HepG2 (cell line): ENCODE results near the gene RASL10B. TPM values are rescaled to one million over a fixed set of nuclear protein-coding genes. Genes with fewer than 3 reads are reported as not detected.
"Not testable (repeated sequence)": the region's sequence is repeated elsewhere in the genome, so short reads cannot be mapped to it uniquely, and the experiment has no call there.

Experiments
- ATAC-seq: fragments of 200-7000 bp; cut with Tn5 transposase; 3 replicates; pipeline ENCODE4 v1.9.1; 2020; ENCODE audit warnings: mild to moderate bottlenecking, moderate library complexity
- BruUV-seq: library from RNA; stranded (reverse); fragments of 400-500 nt; replicated peaks from 2 replicates; lab custom pipeline; 2021; lab: Mats Ljungman, UMichigan
- CTCF ChIA-PET: fragments of 300-600 bp; formaldehyde crosslinking; extraction: SDS; loops from one replicate; lab custom pipeline; 2021; ENCODE audit warnings: low total read pairs, inconsistent platforms, low intra/inter-chr PET ratio; lab: Yijun Ruan, JAX
- POLR2A ChIA-PET: fragments of 350-600 bp; sonication (Branson Sonifier 250); formaldehyde crosslinking; loops from one replicate; lab custom pipeline; 2020; ENCODE audit warnings: antibody characterized with exemption, inconsistent platforms; lab: Yijun Ruan, JAX
- DNase-seq: peaks from one replicate; pipeline ENCODE4 v3.0.0-alpha.2; 2015; ENCODE audit warnings: low spot score
- FAIRE-seq: peaks from 3 replicates; lab custom pipeline; 2011; peaks lifted over from hg19 to GRCh38; lab: Jason Lieb, UNC
- H2AFZ ChIP-seq: one replicate; pipeline ENCODE4 v1.6.1; 2011; ENCODE audit warnings: low read length, inconsistent platforms
- H3K27ac ChIP-seq: fragments of 300-600 bp; 3 replicates; pipeline ENCODE4 v1.8.0; 2011; ENCODE audit warnings: mixed run types, mild to moderate bottlenecking, mixed read lengths, low read length, inconsistent platforms; ENCODE audit not compliant: insufficient read depth; ENCODE audit errors: extremely low read length
- H3K27me3 ChIP-seq, 2 experiments: fragments of 200-600 bp in 1 of 2; 2 replicates in 1 of 2; 3 replicates in 1 of 2; pipeline versions ENCODE4 v1.6.0 to v1.8.0; 2011; ENCODE audit warnings: low read length in 2 of 2, mild to moderate bottlenecking in 2 of 2, moderate library complexity in 2 of 2, inconsistent platforms in 1 of 2; ENCODE audit not compliant: insufficient read depth in 2 of 2, control insufficient read depth in 1 of 2
- H3K36me3 ChIP-seq, 2 experiments: fragments of 200-600 bp in 1 of 2; replicated peaks in 1 of 2; 2 replicates in 1 of 2; 3 replicates in 1 of 2; pipeline versions ENCODE4 v1.5.1 to v1.8.0; 2011; ENCODE audit warnings: low read length in 2 of 2, inconsistent platforms in 1 of 2; ENCODE audit not compliant: insufficient read depth in 2 of 2, control insufficient read depth in 1 of 2
- H3K4me1 ChIP-seq: 2 replicates; pipeline ENCODE4 v1.5.1; 2012; ENCODE audit warnings: low read length, inconsistent platforms; ENCODE audit not compliant: insufficient read depth
- H3K4me2 ChIP-seq: 2 replicates; pipeline ENCODE4 v1.6.0; 2011; ENCODE audit warnings: low read depth, low read length, inconsistent platforms
- H3K4me3 ChIP-seq, 3 experiments: fragments of 200-600 bp in 1 of 3; sonication (generic), shearing (Covaris generic) in 1 of 3; replicated peaks in 1 of 3; 2 replicates each; pipeline ENCODE4 v1.5.1; 2011 to 2016; ENCODE audit warnings: low read length in 3 of 3, inconsistent platforms in 2 of 3, low read depth in 2 of 3, mild to moderate bottlenecking in 2 of 3, control low read depth in 1 of 3, mixed read lengths in 1 of 3; ENCODE audit not compliant: insufficient read depth in 1 of 3
- H3K79me2 ChIP-seq: one replicate; pipeline ENCODE4 v1.6.1; 2011; ENCODE audit warnings: low read length, inconsistent platforms; ENCODE audit not compliant: insufficient read depth
- H3K9ac ChIP-seq: 2 replicates; pipeline ENCODE4 v1.6.0; 2011; ENCODE audit warnings: mild to moderate bottlenecking, low read depth, low read length, inconsistent platforms; ENCODE audit not compliant: insufficient read depth
- H3K9me3 ChIP-seq: 2 replicates; pipeline ENCODE4 v1.5.1; 2012; ENCODE audit warnings: mild to moderate bottlenecking, low read length
- H4K20me1 ChIP-seq: 2 replicates; pipeline ENCODE4 v1.6.0; 2011; ENCODE audit warnings: inconsistent platforms, mild to moderate bottlenecking, low read length, moderate library complexity; ENCODE audit not compliant: insufficient read depth
- ATAD3A ChIP-seq: sonication (generic); formaldehyde crosslinking; IDR thresholded peaks from 2 replicates; pipeline ENCODE4 v1.4.0; 2020; ENCODE audit warnings: missing genetic modification reagents
- SATB2 ChIP-seq: sonication (generic); formaldehyde crosslinking; IDR thresholded peaks from 2 replicates; pipeline ENCODE4 v1.5.0; 2020; ENCODE audit warnings: missing genetic modification reagents
- ZNF629 ChIP-seq: sonication (generic); formaldehyde crosslinking; conservative IDR thresholded peaks from 2 replicates; pipeline ENCODE4 v1.5.0; 2020; ENCODE audit warnings: missing genetic modification reagents
- WGBS: methylation state at CpG from one replicate; pipeline ENCODE4 v1.1.6; 2017; ENCODE audit warnings: low lambda C conversion rate; 5-methylcytosine and 5-hydroxymethylcytosine counted together
- in situ Hi-C: cut with HindIII; loops from 2 replicates; pipeline ENCODE4 v1.10.0; 2017; ENCODE audit warnings: low pct_unique_long_range_greater_than_20kb; ENCODE audit not compliant: extremely low pct_ligation_motif_present
- intact Hi-C: fragments of 100-400 bp; cut with micrococcal nuclease; formaldehyde crosslinking; loops from one replicate; pipeline ENCODE4 v1.10.0; 2022; ENCODE audit not compliant: unreplicated experiment
- polyA plus RNA-seq, 8 experiments: library from polyadenylated mRNA; depleted of rRNA in 3 of 8; stranded (reverse) in 7 of 8; unstranded in 1 of 8; fragments of >200 nt; fragmentation: Illumina TruSeq in 4 of 8; extraction: Trizol in 4 of 8; gene quantifications; 2 replicates each; pipeline versions ENCODE4 v1.2.1 to v1.2.3, GENCODE V29; 2011 to 2016; ENCODE audit warnings: low read depth in 4 of 8, missing spikeins in 1 of 8, mixed read lengths in 1 of 8; ENCODE audit not compliant: insufficient read depth in 1 of 8
- total RNA-seq, 5 experiments: library from RNA; depleted of rRNA; stranded (reverse); fragments of >200 nt; fragmentation: Illumina TruSeq; extraction: Trizol; gene quantifications; 2 replicates each; pipeline ENCODE4 v1.2.3, GENCODE V29; 2016; ENCODE audit warnings: low read depth in 1 of 5
- TF ChIP-seq, protein P1 (sequence below): sonication (generic); formaldehyde crosslinking; IDR thresholded peaks from 2 replicates; pipeline ENCODE4 v1.8.0; 2022; ENCODE audit warnings: missing genetic modification reagents, mild to moderate bottlenecking, borderline replicate concordance

The RASL10B gene
- total and polyA plus RNA-seq, 2 of the 13 experiments (the other 11 are each of a cell fraction or from before 2014, with no cell fraction given): 8.8 to 11.0 TPM

DNA sequence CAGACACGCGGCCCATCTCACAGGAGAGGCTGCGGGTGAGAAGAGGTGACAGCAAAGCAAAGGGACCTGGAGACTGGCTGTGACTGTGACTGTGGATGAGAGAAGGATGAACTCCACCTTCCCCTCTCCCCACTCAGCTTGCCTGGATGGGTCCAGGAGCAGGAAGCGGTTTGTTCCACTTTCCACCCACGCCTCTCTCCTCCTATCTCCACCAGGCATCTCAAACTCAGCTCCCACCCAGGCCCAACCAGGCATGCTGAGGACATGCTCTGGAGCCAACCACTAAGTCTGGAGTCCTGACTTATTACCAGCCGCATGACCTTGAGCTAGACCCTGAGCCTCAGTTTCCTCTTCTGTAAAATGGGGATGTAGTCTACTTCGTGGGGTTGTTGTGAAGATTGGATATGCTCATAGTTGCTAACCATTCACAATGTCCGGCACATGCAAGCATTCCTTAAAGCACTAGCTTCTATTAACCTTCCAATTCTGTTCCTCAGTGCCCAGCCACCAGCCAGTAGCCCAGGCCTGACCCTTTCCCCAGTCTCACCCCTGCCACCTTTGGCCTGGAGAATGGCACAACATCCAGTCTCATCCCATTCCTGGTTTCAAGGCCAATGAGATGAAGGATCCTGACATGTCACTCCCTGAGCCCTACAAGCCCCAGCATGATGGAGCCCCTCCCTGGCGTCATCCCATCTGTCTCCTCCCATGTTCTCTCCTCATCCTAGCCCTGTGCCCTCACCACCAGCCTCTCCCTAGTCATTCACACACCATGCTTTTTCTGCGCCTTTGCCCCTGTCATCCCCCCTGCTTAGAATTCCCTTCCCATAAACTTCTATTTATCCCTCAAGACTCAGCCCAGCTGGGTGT is 19.3 kb downstream of the RASL10B start:
- CTCF ChIA-PET: no interaction called here
- Histone ChIP-seq H3K36me3 (no peaks in the 10 kb centered on the region), H3K4me3 (peak overlapping the region in 2 of 3 experiments; percentile 37 to 66; a peak in 3 of 6 replicates), H3K27ac (no peak overlapping the region), H3K79me2 (no peaks in the 10 kb centered on the region), H3K9me3 (no peaks in the 10 kb centered on the region), H3K9ac (no peak overlapping the region), H3K4me1 (peaks cover 21% of the 10 kb centered on the region), H2AFZ (no peak overlapping the region), H3K4me2 (peak overlapping the region; percentile 69), H3K27me3 (peaks cover 3 to 61% of the 10 kb centered on the region in 2 experiments; a peak in 4 of 5 replicates), H4K20me1 (no peaks in the 10 kb centered on the region)
- POLR2A ChIA-PET: no interaction called here
- BruUV-seq: no TSS peak
- TF ChIP-seq ZNF629 (CRISPR knock-in tag): peak; percentile 88
- TF ChIP-seq, protein P1, sequence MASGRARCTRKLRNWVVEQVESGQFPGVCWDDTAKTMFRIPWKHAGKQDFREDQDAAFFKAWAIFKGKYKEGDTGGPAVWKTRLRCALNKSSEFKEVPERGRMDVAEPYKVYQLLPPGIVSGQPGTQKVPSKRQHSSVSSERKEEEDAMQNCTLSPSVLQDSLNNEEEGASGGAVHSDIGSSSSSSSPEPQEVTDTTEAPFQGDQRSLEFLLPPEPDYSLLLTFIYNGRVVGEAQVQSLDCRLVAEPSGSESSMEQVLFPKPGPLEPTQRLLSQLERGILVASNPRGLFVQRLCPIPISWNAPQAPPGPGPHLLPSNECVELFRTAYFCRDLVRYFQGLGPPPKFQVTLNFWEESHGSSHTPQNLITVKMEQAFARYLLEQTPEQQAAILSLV (CRISPR knock-in tag): no peak
- TF ChIP-seq SATB2 (CRISPR knock-in tag): no peak
- no peak for TF ChIP-seq ATAD3A (CRISPR knock-in tag)
- in situ Hi-C loops (no loop called here), intact Hi-C loops (no loop called here)
- WGBS: 70% methylated on average over 7 of the region's 10 CpGs
- no peak for DNase-seq
- no peak for ATAC-seq
- no peak for FAIRE-seq

DNA sequence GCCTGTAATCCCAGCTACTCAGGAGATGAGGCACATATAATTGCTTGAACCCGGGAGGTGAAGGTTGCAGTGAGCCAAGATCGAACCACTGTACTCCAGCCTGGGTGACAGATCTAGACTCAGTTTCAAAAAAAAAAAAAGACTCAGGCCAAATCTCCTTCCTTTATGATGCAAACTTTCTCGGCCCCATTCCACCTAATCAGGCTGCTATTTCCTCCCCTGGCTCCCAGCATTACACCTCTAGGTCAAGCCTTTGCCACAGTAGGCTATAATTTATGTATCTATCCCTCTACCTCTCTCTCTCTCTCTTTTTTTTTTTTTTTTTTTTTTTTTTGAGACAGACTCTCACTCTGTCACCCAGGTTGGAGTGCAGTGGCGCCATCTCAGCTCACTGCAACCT is 20.1 kb downstream of the RASL10B start:
- peaks cover 2 to 53% of the 10 kb centered on the region in 2 experiments; a peak in 4 of 5 replicates for H3K27me3 ChIP-seq
- POLR2A ChIA-PET: not testable (repeated sequence)

More for the DNA sequence above, 20.1 kb downstream of the RASL10B start:
- in situ Hi-C loops, BruUV-seq, H3K4me3 ChIP-seq, H3K9ac ChIP-seq, H3K79me2 ChIP-seq, CTCF ChIA-PET, H4K20me1 ChIP-seq, intact Hi-C loops, H2AFZ ChIP-seq, H3K9me3 ChIP-seq, DNase-seq, ATAC-seq, FAIRE-seq, H3K27ac ChIP-seq, H3K4me2 ChIP-seq, H3K36me3 ChIP-seq: not testable (repeated sequence)
- 67% methylated on average over 4 of the region's 4 CpGs for WGBS
- peaks cover 21% of the 10 kb centered on the region for H3K4me1 ChIP-seq
